Loucy (cell line): ENCODE data around the gene MCEMP1.

Experiments
- H2AFZ ChIP-seq: fragments of 200-600 bp; sonication (generic); 2 replicates; pipeline ENCODE4 v1.6.0; 2016; ENCODE audit warnings: antibody characterized with exemption, mild to moderate bottlenecking, low read length, moderate library complexity
- H3F3A ChIP-seq: fragments of 200-600 bp; 2 replicates; pipeline ENCODE4 v1.6.0; 2016; ENCODE audit warnings: antibody characterized with exemption, low read depth, mild to moderate bottlenecking
- H3K27me3 ChIP-seq: fragments of 200-600 bp; sonication (generic); 2 replicates; pipeline ENCODE4 v1.6.1; 2014; ENCODE audit warnings: low read length, mild to moderate bottlenecking; ENCODE audit not compliant: insufficient read depth, poor library complexity, severe bottlenecking
- H3K36me3 ChIP-seq: fragments of 200-600 bp; sonication (generic); 2 replicates; pipeline ENCODE4 v1.6.1; 2016; ENCODE audit warnings: low read length; ENCODE audit not compliant: insufficient read depth
- H3K4me1 ChIP-seq: fragments of 200-600 bp; sonication (generic); 2 replicates; pipeline ENCODE4 v1.5.1; 2014; ENCODE audit warnings: low read length, mild to moderate bottlenecking; ENCODE audit not compliant: insufficient read depth, poor library complexity, severe bottlenecking
- H3K4me2 ChIP-seq: fragments of 200-600 bp; sonication (generic); 2 replicates; pipeline ENCODE4 v1.6.0; 2014; ENCODE audit warnings: antibody characterized with exemption, low read length, low read depth, mild to moderate bottlenecking; ENCODE audit not compliant: poor library complexity, severe bottlenecking
- H3K4me3 ChIP-seq: fragments of 200-600 bp; sonication (generic); 2 replicates; pipeline ENCODE4 v1.5.1; 2014; ENCODE audit warnings: low read length, mild to moderate bottlenecking, mixed read lengths; ENCODE audit not compliant: poor library complexity, severe bottlenecking
- H3K79me2 ChIP-seq: fragments of 200-600 bp; sonication (generic); 2 replicates; pipeline ENCODE4 v1.6.1; 2014; ENCODE audit warnings: low read length; ENCODE audit not compliant: insufficient read depth
- H3K9ac ChIP-seq: fragments of 200-600 bp; sonication (generic); 2 replicates; pipeline ENCODE4 v1.6.0; 2014; ENCODE audit warnings: mild to moderate bottlenecking, low read depth, low read length, moderate library complexity; ENCODE audit not compliant: poor library complexity, severe bottlenecking
- H3K9me2 ChIP-seq: fragments of 200-600 bp; sonication (generic); replicated peaks from 2 replicates; pipeline ENCODE4 v1.6.1; 2016; ENCODE audit warnings: low read depth, low read length, mixed read lengths
- H3K9me3 ChIP-seq: fragments of 200-600 bp; sonication (generic); 2 replicates; pipeline ENCODE4 v1.6.1; 2014; ENCODE audit warnings: mild to moderate bottlenecking, antibody characterized with exemption, low read length, low read depth; ENCODE audit not compliant: insufficient read depth
- H4K20me1 ChIP-seq: fragments of 200-600 bp; sonication (generic); 2 replicates; pipeline ENCODE4 v1.6.0; 2014; ENCODE audit warnings: antibody characterized with exemption, low read length, mild to moderate bottlenecking; ENCODE audit not compliant: insufficient read depth, poor library complexity, severe bottlenecking
- CTCF ChIP-seq: fragments of 200-600 bp; sonication (generic); conservative IDR thresholded peaks from 2 replicates; pipeline ENCODE4 v1.5.1; 2014; ENCODE audit warnings: mild to moderate bottlenecking, antibody characterized with exemption, low read length
- EZH2phosphoT487 ChIP-seq: fragments of 200-600 bp; IDR thresholded peaks from 2 replicates; pipeline ENCODE4 v1.6.1; 2018; ENCODE audit warnings: antibody characterized with exemption, mild to moderate bottlenecking, moderate library complexity, borderline replicate concordance

MCEMP1 gene

GRCh38 chr19:7678971-7679751, 2.3 kb downstream of the MCEMP1 start:
- Histone ChIP-seq H4K20me1 (peaks cover 17% of the 10 kb centered on the region), H3F3A (no peaks in the 10 kb centered on the region), H3K9ac (no peak overlapping the region), H2AFZ (no peak overlapping the region), H3K9me3 (no peaks in the 10 kb centered on the region), H3K27me3 (no peaks in the 10 kb centered on the region), H3K4me3 (peak overlapping the region; percentile 23), H3K9me2 (no peaks in the 10 kb centered on the region), H3K4me2 (peak overlapping the region; percentile 37), H3K4me1 (peaks cover 37% of the 10 kb centered on the region), H3K36me3 (no peaks in the 10 kb centered on the region; the same call in 1 of the 2 replicates), H3K79me2 (peaks cover 28% of the 10 kb centered on the region)
- TF ChIP-seq EZH2phosphoT487 = no peak
- TF ChIP-seq CTCF = peak; percentile 61

DNA sequence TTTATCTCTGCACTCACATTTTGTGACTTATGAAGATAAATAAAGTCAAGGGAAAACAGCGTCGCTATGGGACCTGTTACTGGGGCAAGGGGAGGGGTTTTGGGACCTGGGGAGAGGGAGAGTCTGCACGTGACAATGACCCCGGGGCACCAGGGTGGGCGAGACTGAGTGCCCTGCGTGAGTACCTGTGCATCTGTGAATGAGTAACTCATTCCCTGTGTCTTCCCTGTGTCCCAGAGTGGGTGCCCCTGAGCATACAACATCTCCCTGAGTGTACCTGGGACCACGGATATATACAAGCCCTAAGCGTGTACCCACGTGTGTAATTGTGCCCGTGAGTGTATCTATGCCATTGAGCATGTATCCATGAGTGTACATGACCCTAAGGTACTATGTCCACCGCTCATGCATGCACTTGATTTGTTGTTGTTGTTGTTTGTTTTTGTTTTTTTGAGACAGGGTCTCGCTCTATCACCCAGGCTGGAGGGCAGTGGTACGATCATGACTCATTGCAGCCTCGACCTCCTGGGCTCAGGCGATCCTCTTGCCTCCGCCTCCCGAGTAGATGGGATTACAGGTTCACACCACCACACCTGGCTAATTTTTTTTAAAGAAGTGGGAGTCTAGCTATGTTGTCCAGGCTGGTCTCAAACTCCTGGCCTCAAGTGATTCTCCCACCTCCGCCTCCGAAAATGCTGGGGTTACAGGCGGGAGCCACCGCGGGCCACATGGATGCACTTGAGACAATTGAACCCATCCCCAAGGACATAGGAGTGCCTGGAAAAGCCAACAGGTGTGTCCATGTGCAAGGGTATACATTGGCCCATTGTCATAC, 3.1 kb downstream of the MCEMP1 start:
- H3F3A ChIP-seq = no peaks in the 10 kb centered on the region
- TF ChIP-seq EZH2phosphoT487 (no peak), CTCF (no peak)
- no peaks in the 10 kb centered on the region for H3K9me3 ChIP-seq
- H2AFZ ChIP-seq = peak overlapping the region; percentile 76
- peak overlapping the region; percentile 92 for H3K9ac ChIP-seq
- peak overlapping the region; percentile 95 for H3K4me3 ChIP-seq
- peaks cover 17% of the 10 kb centered on the region for H4K20me1 ChIP-seq
- H3K36me3 ChIP-seq = no peaks in the 10 kb centered on the region; the same call in 1 of the 2 replicates
- H3K27me3 ChIP-seq = no peaks in the 10 kb centered on the region
- H3K9me2 ChIP-seq = no peaks in the 10 kb centered on the region
- peak overlapping the region; percentile 56 for H3K4me2 ChIP-seq
- peaks cover 28% of the 10 kb centered on the region for H3K79me2 ChIP-seq
- H3K4me1 ChIP-seq = peaks cover 37% of the 10 kb centered on the region

DNA sequence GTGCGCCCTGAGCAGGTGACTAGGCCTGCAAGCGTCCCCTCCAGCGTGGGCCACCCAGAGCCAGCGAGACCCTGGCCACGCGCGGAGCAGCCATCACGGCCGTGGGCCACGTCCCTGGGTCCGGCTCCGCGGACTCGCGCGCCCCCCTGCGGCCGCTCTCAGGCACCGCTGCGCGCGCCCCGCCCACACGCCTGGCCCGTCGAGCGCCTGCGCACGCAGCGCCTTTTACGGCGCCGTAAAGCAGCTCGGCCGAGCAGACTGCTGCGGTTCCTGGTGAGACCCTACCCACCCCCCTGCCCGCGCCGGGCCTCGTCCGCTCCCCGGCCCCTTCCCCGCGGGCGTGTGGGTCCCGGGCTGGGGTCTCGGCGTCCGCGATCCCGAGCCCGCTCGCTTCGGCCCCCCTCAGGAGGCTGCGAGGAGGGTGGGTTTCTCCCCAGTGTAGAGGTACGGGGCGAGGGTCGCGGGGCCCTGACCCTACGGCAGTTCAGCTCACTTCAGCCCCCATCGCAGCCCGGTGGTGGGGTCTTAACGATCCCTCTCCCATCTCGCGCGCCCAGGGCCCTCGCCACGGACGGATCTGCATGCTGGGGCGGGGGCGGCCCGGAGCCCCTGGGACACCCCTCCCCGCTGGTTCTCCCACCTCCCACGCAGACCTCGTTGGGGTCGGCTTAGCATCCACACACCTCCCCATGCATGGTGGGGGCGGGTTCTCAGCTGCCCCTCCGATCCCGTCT, 3.9 kb downstream of the MCEMP1 start, which contains the start of gene TRAPPC5:
Gene TRAPPC5, plus strand, starts transcription at position 228 of the 734 bp plus-strand sequence. CDS start 1,421 bp downstream, outside the sequence.
- H3K4me1 ChIP-seq = peaks cover 37% of the 10 kb centered on the region
- no peaks in the 10 kb centered on the region for H3F3A ChIP-seq
- H2AFZ ChIP-seq = peak within 1 kb of the TSS; percentile 76
- H3K4me2 ChIP-seq = peak within 1 kb of the TSS; percentile 89
- no peaks in the 10 kb centered on the region for H3K27me3 ChIP-seq
- H3K79me2 ChIP-seq = peaks cover 28% of the 10 kb centered on the region
- H3K9me2 ChIP-seq = no peaks in the 10 kb centered on the region
- H3K9ac ChIP-seq = peak within 1 kb of the TSS; percentile 92
- H4K20me1 ChIP-seq = peaks cover 17% of the 10 kb centered on the region
- H3K4me3 ChIP-seq = peak within 1 kb of the TSS; percentile 95
- TF ChIP-seq CTCF (peak; percentile 73), EZH2phosphoT487 (no peak)
- H3K36me3 ChIP-seq = no peaks in the 10 kb centered on the region; the same call in 1 of the 2 replicates
- H3K9me3 ChIP-seq = no peaks in the 10 kb centered on the region
